HG03520 (cell line): ENCODE results near the gene GP1BA.

Experiments
- ATAC-seq: cut with Tn5 transposase; IDR thresholded peaks from one replicate; pipeline ENCODE4 v1.9.1; 2021; ENCODE audit warnings: mild to moderate bottlenecking, moderate library complexity; ENCODE audit not compliant: unreplicated experiment

GP1BA gene

GRCh38 chr17:4931963-4932362 is at the start of gene GP1BA:
Gene GP1BA (plus strand): TSS chr17:4932277. CDS start chr17:4932605, 328 bp downstream.
- ATAC-seq = no peak

GRCh38 chr17:4884489-4884888 is 47.6 kb upstream of the GP1BA start:
- no peak for ATAC-seq

GRCh38 chr17:4886830-4887229 is 45.2 kb upstream of the GP1BA start:
- ATAC-seq = no peak

- ATAC-seq = no peak
These were observed 44.5 kb upstream of the GP1BA start for GRCh38 chr17:4887581-4887980.

- ATAC-seq = no peak
These were observed 40.4 kb upstream of the GP1BA start for GRCh38 chr17:4891411-4892410.

- no peak for ATAC-seq
These were observed 39.4 kb upstream of the GP1BA start for GRCh38 chr17:4892499-4893221.

- no peak for ATAC-seq
These were observed 38.8 kb upstream of the GP1BA start for GRCh38 chr17:4893272-4893671.

GRCh38 chr17:4893721-4894560 is 38.1 kb upstream of the GP1BA start:
- no peak for ATAC-seq

- no peak for ATAC-seq
These were observed 37.0 kb upstream of the GP1BA start for GRCh38 chr17:4895121-4895520.

GRCh38 chr17:4895657-4896331 is 36.3 kb upstream of the GP1BA start:
- no peak for ATAC-seq

- ATAC-seq = no peak
These were observed 35.5 kb upstream of the GP1BA start for GRCh38 chr17:4896332-4897197.

- no peak for ATAC-seq
These were observed 34.8 kb upstream of the GP1BA start for GRCh38 chr17:4897198-4897687.

- no peak for ATAC-seq
These were observed 34.3 kb upstream of the GP1BA start for GRCh38 chr17:4897785-4898184.

GRCh38 chr17:4898351-4898750 is 33.7 kb upstream of the GP1BA start:
- ATAC-seq = no peak

GRCh38 chr17:4898927-4899326 is 33.1 kb upstream of the GP1BA start:
- no peak for ATAC-seq

- ATAC-seq = no peak
These were observed 32.5 kb upstream of the GP1BA start, which contains the start of gene C17orf107 for GRCh38 chr17:4899341-4900230. Gene C17orf107 (plus strand): TSS chr17:4899536. CDS start chr17:4899763, 227 bp downstream.

GRCh38 chr17:4900231-4901107 is 31.6 kb upstream of the GP1BA start:
- ATAC-seq = no peak
